Measurements from ENCODE around the gene FBXO2.

DNA sequence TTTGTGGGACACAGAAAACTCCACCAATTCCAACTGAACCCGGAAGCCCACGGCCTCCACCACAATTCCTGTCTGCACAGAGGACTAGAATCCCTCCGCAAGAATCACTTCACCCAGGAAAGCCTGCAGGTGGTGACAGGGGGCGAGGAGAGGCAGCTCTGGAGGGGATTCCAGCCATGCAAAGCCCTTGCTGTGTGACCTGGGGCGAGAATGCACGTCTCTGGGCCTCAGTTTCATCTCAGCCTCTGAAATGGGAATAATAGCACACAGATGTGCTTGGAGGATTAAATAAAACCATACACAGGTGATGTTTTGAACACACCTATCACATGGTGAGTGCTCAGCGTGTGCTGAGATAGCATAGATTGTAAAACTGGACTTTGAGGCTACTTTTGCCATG, 14.1 kb downstream of the FBXO2 start:
- TF ChIP-seq, protein P1, sequence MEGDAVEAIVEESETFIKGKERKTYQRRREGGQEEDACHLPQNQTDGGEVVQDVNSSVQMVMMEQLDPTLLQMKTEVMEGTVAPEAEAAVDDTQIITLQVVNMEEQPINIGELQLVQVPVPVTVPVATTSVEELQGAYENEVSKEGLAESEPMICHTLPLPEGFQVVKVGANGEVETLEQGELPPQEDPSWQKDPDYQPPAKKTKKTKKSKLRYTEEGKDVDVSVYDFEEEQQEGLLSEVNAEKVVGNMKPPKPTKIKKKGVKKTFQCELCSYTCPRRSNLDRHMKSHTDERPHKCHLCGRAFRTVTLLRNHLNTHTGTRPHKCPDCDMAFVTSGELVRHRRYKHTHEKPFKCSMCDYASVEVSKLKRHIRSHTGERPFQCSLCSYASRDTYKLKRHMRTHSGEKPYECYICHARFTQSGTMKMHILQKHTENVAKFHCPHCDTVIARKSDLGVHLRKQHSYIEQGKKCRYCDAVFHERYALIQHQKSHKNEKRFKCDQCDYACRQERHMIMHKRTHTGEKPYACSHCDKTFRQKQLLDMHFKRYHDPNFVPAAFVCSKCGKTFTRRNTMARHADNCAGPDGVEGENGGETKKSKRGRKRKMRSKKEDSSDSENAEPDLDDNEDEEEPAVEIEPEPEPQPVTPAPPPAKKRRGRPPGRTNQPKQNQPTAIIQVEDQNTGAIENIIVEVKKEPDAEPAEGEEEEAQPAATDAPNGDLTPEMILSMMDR (IDR thresholded peaks at IDR 0.05 in 8 of 11, conservative IDR thresholded peaks at IDR 0.05 in 3 of 11): no peak
- no peak for TF ChIP-seq POLR2A (IDR thresholded peaks at IDR 0.05)
- no peak for TF ChIP-seq POLR2AphosphoS5 (IDR thresholded peaks at IDR 0.05)
